ENCODE results near the gene NTM. TPM values are rescaled to one million over a fixed set of nuclear protein-coding genes. Genes with fewer than 3 reads are reported as not detected.

Gene NTM
- total and polyA plus RNA-seq, 2 experiments from 2014 or later, result 1.1 to 1.7 TPM

- Histone ChIP-seq H3K36me3 (no peaks in the 10 kb centered on the region), H3K4me1 (ENCODE audit: low read depth) (peaks cover 8% of the 10 kb centered on the region), H3K27ac (no peak overlapping the region), H3K27me3 (peaks cover 39% of the 10 kb centered on the region), H3K4me3 (no peak overlapping the region), H3K9me3 (ENCODE audit: low read depth) (no peaks in the 10 kb centered on the region)
- no peak for TF ChIP-seq CTCF (IDR thresholded peaks at IDR 0.05; ENCODE audit: low read depth, low read length)
- no peak for DNase-seq (ENCODE audit: low read depth in 1 of 2, low spot score in 1 of 2)
Observed at GRCh38 chr11:131993246-131993645, 622.8 kb downstream of the NTM start.

- no peaks in the 10 kb centered on the region for H3K9me3 ChIP-seq (ENCODE audit: low read depth)
- no peak for TF ChIP-seq CTCF (IDR thresholded peaks at IDR 0.05; ENCODE audit: low read depth, low read length)
- no peaks in the 10 kb centered on the region for H3K4me1 ChIP-seq (ENCODE audit: low read depth)
- no peak overlapping the region for H3K4me3 ChIP-seq
- H3K27me3 ChIP-seq, result peaks cover 58% of the 10 kb centered on the region
- no peak overlapping the region for H3K27ac ChIP-seq
- no peak for DNase-seq (ENCODE audit: low read depth in 1 of 2, low spot score in 1 of 2)
- H3K36me3 ChIP-seq, result no peaks in the 10 kb centered on the region
Observed at GRCh38 chr11:131998020-131998419, 627.6 kb downstream of the NTM start.

GRCh38 chr11:131999084-131999483, 628.7 kb downstream of the NTM start:
- Histone ChIP-seq H3K27me3 (peaks cover 51% of the 10 kb centered on the region), H3K4me1 (ENCODE audit: low read depth) (no peaks in the 10 kb centered on the region), H3K9me3 (ENCODE audit: low read depth) (no peaks in the 10 kb centered on the region), H3K4me3 (no peak overlapping the region), H3K36me3 (no peaks in the 10 kb centered on the region), H3K27ac (no peak overlapping the region)
- no peak for TF ChIP-seq CTCF (IDR thresholded peaks at IDR 0.05; ENCODE audit: low read depth, low read length)
- DNase-seq (ENCODE audit: low read depth in 1 of 2, low spot score in 1 of 2), result peak in 1 of 2 donors; percentile 42

GRCh38 chr11:131999955-132000354, 629.5 kb downstream of the NTM start:
- H3K27me3 ChIP-seq, result peaks cover 54% of the 10 kb centered on the region
- no peak overlapping the region for H3K27ac ChIP-seq
- H3K9me3 ChIP-seq (ENCODE audit: low read depth), result no peaks in the 10 kb centered on the region
- DNase-seq (ENCODE audit: low read depth in 1 of 2, low spot score in 1 of 2), result no peak
- no peaks in the 10 kb centered on the region for H3K36me3 ChIP-seq
- no peak for TF ChIP-seq CTCF (IDR thresholded peaks at IDR 0.05; ENCODE audit: low read depth, low read length)
- H3K4me1 ChIP-seq (ENCODE audit: low read depth), result no peaks in the 10 kb centered on the region
- no peak overlapping the region for H3K4me3 ChIP-seq

- Histone ChIP-seq H3K27ac (no peak overlapping the region), H3K4me3 (no peak overlapping the region), H3K36me3 (no peaks in the 10 kb centered on the region), H3K4me1 (ENCODE audit: low read depth) (no peaks in the 10 kb centered on the region), H3K27me3 (peaks cover 46% of the 10 kb centered on the region), H3K9me3 (ENCODE audit: low read depth) (no peaks in the 10 kb centered on the region)
- no peak for TF ChIP-seq CTCF (IDR thresholded peaks at IDR 0.05; ENCODE audit: low read depth, low read length)
- DNase-seq (ENCODE audit: low read depth in 1 of 2, low spot score in 1 of 2), result no peak
Observed at GRCh38 chr11:132005887-132006286, 635.5 kb downstream of the NTM start.
